PC-3 (cell line): Measurements from ENCODE around the gene MTMR4.

Experiments
- EZH2 ChIP-seq: fragments of 300-600 bp; sonication (generic); IDR thresholded peaks from one replicate; pipeline ENCODE4 v1.6.1; 2017; ENCODE audit warnings: antibody characterized with exemption, mild to moderate bottlenecking, low read length; ENCODE audit not compliant: unreplicated experiment
- EZH2phosphoT487 ChIP-seq: fragments of 300-600 bp; sonication (generic); IDR thresholded peaks from 2 replicates; pipeline ENCODE4 v1.6.1; 2018; ENCODE audit warnings: mild to moderate bottlenecking, antibody characterized with exemption, low read length, borderline replicate concordance
- TF ChIP-seq, protein P1 (sequence below): fragments of 300-600 bp; sonication (generic); conservative IDR thresholded peaks from 2 replicates; pipeline ENCODE4 v1.5.1; 2017; ENCODE audit warnings: antibody characterized with exemption, low read depth, mild to moderate bottlenecking, low read length

DNA sequence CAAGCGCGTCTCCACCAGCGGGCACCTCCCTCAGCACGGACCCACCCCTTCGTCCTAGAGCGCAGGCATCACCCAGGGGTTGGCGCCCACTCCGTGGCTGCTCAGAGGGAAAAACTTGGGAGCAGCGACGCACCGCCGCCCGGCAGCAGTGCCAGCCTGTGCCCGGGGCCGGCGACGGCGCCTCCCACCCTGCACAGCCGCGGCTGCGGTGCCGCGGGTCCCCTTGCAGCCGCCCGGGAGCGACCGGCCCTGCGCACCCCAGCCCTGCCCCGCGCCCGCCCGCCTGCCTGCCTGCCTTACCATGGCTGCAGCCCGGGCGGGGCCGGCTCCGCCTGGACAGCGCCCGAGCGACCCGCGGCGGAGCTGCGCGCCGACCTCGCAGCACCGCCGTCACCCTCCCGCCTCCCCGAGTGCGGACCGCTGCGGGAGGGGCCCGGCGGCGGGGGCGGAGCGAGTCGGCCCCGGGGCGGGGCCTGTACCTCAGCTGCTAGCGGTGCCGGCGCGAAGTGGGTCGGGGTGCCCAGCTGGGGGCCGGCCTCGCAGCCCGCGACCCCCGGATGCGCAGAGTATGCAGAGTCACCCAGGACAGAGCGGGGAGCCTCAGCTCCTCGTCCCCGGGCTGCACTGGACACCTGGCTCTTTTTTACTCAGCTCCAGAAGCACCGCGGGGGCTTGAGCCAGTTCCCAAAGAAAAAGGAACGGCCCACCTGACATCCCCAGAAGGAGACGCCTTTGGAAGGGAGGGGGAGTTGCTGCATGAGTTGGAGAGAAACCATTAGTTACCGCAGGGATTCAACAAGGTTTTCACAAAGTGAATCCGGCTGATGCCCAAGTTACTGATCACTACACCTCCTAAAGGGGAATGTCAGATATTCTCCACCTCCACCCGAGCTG, 17.5 kb upstream of the MTMR4 start:
- TF ChIP-seq, protein P1, sequence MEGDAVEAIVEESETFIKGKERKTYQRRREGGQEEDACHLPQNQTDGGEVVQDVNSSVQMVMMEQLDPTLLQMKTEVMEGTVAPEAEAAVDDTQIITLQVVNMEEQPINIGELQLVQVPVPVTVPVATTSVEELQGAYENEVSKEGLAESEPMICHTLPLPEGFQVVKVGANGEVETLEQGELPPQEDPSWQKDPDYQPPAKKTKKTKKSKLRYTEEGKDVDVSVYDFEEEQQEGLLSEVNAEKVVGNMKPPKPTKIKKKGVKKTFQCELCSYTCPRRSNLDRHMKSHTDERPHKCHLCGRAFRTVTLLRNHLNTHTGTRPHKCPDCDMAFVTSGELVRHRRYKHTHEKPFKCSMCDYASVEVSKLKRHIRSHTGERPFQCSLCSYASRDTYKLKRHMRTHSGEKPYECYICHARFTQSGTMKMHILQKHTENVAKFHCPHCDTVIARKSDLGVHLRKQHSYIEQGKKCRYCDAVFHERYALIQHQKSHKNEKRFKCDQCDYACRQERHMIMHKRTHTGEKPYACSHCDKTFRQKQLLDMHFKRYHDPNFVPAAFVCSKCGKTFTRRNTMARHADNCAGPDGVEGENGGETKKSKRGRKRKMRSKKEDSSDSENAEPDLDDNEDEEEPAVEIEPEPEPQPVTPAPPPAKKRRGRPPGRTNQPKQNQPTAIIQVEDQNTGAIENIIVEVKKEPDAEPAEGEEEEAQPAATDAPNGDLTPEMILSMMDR: no peak
- TF ChIP-seq EZH2phosphoT487 (no peak), EZH2 (no peak)
